Fibroblast of skin of left biceps (primary cell): ENCODE data around the gene MMUT.
"Not testable (repeated sequence)": the region's sequence is repeated elsewhere in the genome, so short reads cannot be mapped to it uniquely, and the experiment has no call there.

Experiments
- DNase-seq, 2 experiments: peaks; one replicate each; pipeline ENCODE4 v3.0.0-alpha.2; 2013; ENCODE audit warnings: low read depth in 2 of 2

Gene MMUT

GRCh38 chr6:49462927-49463611, at the start of gene MMUT, which contains the start of gene CENPQ:
MMUT (minus strand) TSS chr6:49463253; CDS start chr6:49459466, 3,787 bp downstream.
CENPQ (plus strand) TSS chr6:49463370; CDS start chr6:49470177, 6,807 bp downstream.
- peak; percentile 71 to 77 for DNase-seq

GRCh38 chr6:49509342-49509741, 46.3 kb upstream of the MMUT start:
- DNase-seq: no peak

GRCh38 chr6:49506569-49507111, 43.6 kb upstream of the MMUT start:
- no peak for DNase-seq

GRCh38 chr6:49504666-49505065, 41.6 kb upstream of the MMUT start:
- DNase-seq: no peak

GRCh38 chr6:49499623-49500022, 36.6 kb upstream of the MMUT start, which contains the start of gene GLYATL3:
GLYATL3 (plus strand) TSS chr6:49499923; CDS start chr6:49511991, 12,068 bp downstream.
- no peak for DNase-seq

GRCh38 chr6:49499126-49499525, 36.1 kb upstream of the MMUT start:
- DNase-seq: no peak

GRCh38 chr6:49497304-49497703, 34.3 kb upstream of the MMUT start:
- DNase-seq: no peak

GRCh38 chr6:49490633-49491032, 27.6 kb upstream of the MMUT start:
- DNase-seq: no peak

GRCh38 chr6:49483380-49483779, 20.3 kb upstream of the MMUT start:
- not testable (repeated sequence) for DNase-seq

- not testable (repeated sequence) for DNase-seq
Observed at GRCh38 chr6:49481846-49482245, 18.8 kb upstream of the MMUT start.

GRCh38 chr6:49479308-49479970, 16.4 kb upstream of the MMUT start:
- DNase-seq: no peak

GRCh38 chr6:49476564-49476963, 13.5 kb upstream of the MMUT start:
- DNase-seq: not testable (repeated sequence)

- no peak for DNase-seq
Observed at GRCh38 chr6:49468042-49468441, 5.0 kb upstream of the MMUT start.

- no peak for DNase-seq
Observed at GRCh38 chr6:49464691-49465090, 1.6 kb upstream of the MMUT start.

GRCh38 chr6:49463612-49463967, 537 bp upstream of the MMUT start:
- no peak for DNase-seq

GRCh38 chr6:49462599-49462926, 490 bp downstream of the MMUT start:
- DNase-seq: no peak

GRCh38 chr6:49462071-49462470, 982 bp downstream of the MMUT start:
- no peak for DNase-seq

- DNase-seq: no peak
Observed at GRCh38 chr6:49457771-49458170, 5.3 kb downstream of the MMUT start.

GRCh38 chr6:49454787-49455709, 8.0 kb downstream of the MMUT start:
- DNase-seq: no peak

- no peak for DNase-seq
Observed at GRCh38 chr6:49453221-49453620, 9.8 kb downstream of the MMUT start.

GRCh38 chr6:49430866-49431265, 32.2 kb downstream of the MMUT start:
- DNase-seq: no peak

- DNase-seq: no peak
Observed at GRCh38 chr6:49430187-49430586, 32.9 kb downstream of the MMUT start.
